OCI-LY1 (cell line): ENCODE results near the gene DTX1.

ENCODE experiments used
- H2AFZ ChIP-seq: fragments of 200-600 bp; sonication (generic), shearing (Covaris generic); 2 replicates; pipeline ENCODE4 v1.6.0; 2014; ENCODE audit warnings: antibody characterized with exemption, mild to moderate bottlenecking, low read length
- H3F3A ChIP-seq: fragments of 200-600 bp; sonication (generic), shearing (Covaris generic); 2 replicates; pipeline ENCODE4 v1.6.0; 2014; ENCODE audit warnings: mild to moderate bottlenecking, antibody characterized with exemption, low read length, moderate library complexity; ENCODE audit not compliant: insufficient read depth
- H3K27ac ChIP-seq: fragments of 200-600 bp; sonication (generic); 2 replicates; pipeline ENCODE4 v1.5.1; 2014; ENCODE audit warnings: low read length, mixed run types, mild to moderate bottlenecking, low read depth; ENCODE audit not compliant: poor library complexity, severe bottlenecking
- H3K27me3 ChIP-seq: fragments of 200-600 bp; sonication (generic); 2 replicates; pipeline ENCODE4 v1.6.0; 2014; ENCODE audit warnings: antibody characterized with exemption, mild to moderate bottlenecking, low read length, moderate library complexity; ENCODE audit not compliant: insufficient read depth
- H3K36me3 ChIP-seq: fragments of 200-600 bp; sonication (generic); 2 replicates; pipeline ENCODE4 v1.6.1; 2014; ENCODE audit warnings: mild to moderate bottlenecking, antibody characterized with exemption, low read length, moderate library complexity, mixed read lengths; ENCODE audit not compliant: insufficient read depth
- H3K4me1 ChIP-seq: fragments of 200-600 bp; sonication (generic); 2 replicates; pipeline ENCODE4 v1.5.1; 2014; ENCODE audit warnings: mild to moderate bottlenecking, low read length, moderate library complexity; ENCODE audit not compliant: insufficient read depth, severe bottlenecking
- H3K4me2 ChIP-seq: fragments of 200-600 bp; sonication (generic), shearing (Covaris generic); 2 replicates; pipeline ENCODE4 v1.6.1; 2014; ENCODE audit warnings: low read length
- H3K4me3 ChIP-seq: fragments of 200-600 bp; sonication (generic); 2 replicates; pipeline ENCODE4 v1.5.1; 2014; ENCODE audit warnings: low read length, low read depth, mild to moderate bottlenecking, mixed read lengths; ENCODE audit not compliant: poor library complexity, severe bottlenecking
- H3K79me2 ChIP-seq: fragments of 200-600 bp; shearing (Covaris generic); 2 replicates; pipeline ENCODE4 v1.6.1; 2016; ENCODE audit warnings: mixed run types, low read length, mixed read lengths; ENCODE audit not compliant: insufficient read depth
- H3K9ac ChIP-seq: fragments of 200-600 bp; sonication (generic), shearing (Covaris generic); 2 replicates; pipeline ENCODE4 v1.6.1; 2014; ENCODE audit warnings: mild to moderate bottlenecking, low read length, mixed read lengths
- H3K9me2 ChIP-seq: fragments of 200-600 bp; sonication (generic), shearing (Covaris generic); 2 replicates; pipeline ENCODE4 v1.6.1; 2014; ENCODE audit warnings: low read depth, mild to moderate bottlenecking, low read length, mixed read lengths
- H3K9me3 ChIP-seq: fragments of 200-600 bp; shearing (Covaris generic); 2 replicates; pipeline ENCODE4 v1.6.1; 2014; ENCODE audit warnings: low read length, mixed read lengths
- H4K20me1 ChIP-seq: fragments of 200-600 bp; sonication (generic), shearing (Covaris generic); 2 replicates; pipeline ENCODE4 v1.6.0; 2016; ENCODE audit warnings: mild to moderate bottlenecking, low read length; ENCODE audit not compliant: insufficient read depth
- CTCF ChIP-seq: fragments of 200-600 bp; sonication (generic), shearing (Covaris generic); IDR thresholded peaks from 2 replicates; pipeline ENCODE4 v1.5.1; 2017; ENCODE audit warnings: mild to moderate bottlenecking, antibody characterized with exemption, low read length, moderate library complexity, mixed read lengths
- EZH2 ChIP-seq: fragments of 200-600 bp; sonication (generic), shearing (Covaris generic); IDR thresholded peaks from 2 replicates; pipeline ENCODE4 v1.8.0; 2017; ENCODE audit warnings: borderline replicate concordance, mixed run types, mild to moderate bottlenecking, antibody characterized with exemption, low read length, moderate library complexity, mixed read lengths

Gene DTX1

GRCh38 chr12:113056631-113057488 is at the start of gene DTX1:
DTX1 (plus strand) TSS chr12:113056730; CDS start chr12:113058193, 1,463 bp downstream.
- Histone ChIP-seq H3K4me2 (peak within 1 kb of the TSS; percentile 97), H3K4me1 (peaks cover 73% of the 10 kb centered on the region), H4K20me1 (no peaks in the 10 kb centered on the region), H3K4me3 (peak within 1 kb of the TSS; percentile 73), H3K27me3 (no peaks in the 10 kb centered on the region), H2AFZ (no peak within 1 kb of the TSS), H3K36me3 (peaks cover 50% of the 10 kb centered on the region), H3K79me2 (peaks cover 60% of the 10 kb centered on the region), H3K9me2 (no peaks in the 10 kb centered on the region), H3F3A (peaks cover 1% of the 10 kb centered on the region), H3K27ac (peak within 1 kb of the TSS; percentile 99), H3K9ac (peak within 1 kb of the TSS; percentile 85), H3K9me3 (no peaks in the 10 kb centered on the region)
- TF ChIP-seq EZH2 = no peak
- TF ChIP-seq CTCF = no peak

GRCh38 chr12:113007166-113007565 is 49.4 kb upstream of the DTX1 start:
- no peaks in the 10 kb centered on the region for H3K79me2 ChIP-seq
- no peaks in the 10 kb centered on the region; the same call in 1 of the 2 replicates for H3K36me3 ChIP-seq
- H3K4me2 ChIP-seq = no peak overlapping the region
- H3K9me3 ChIP-seq = no peaks in the 10 kb centered on the region; the same call in 1 of the 2 replicates
- no peaks in the 10 kb centered on the region for H3K9me2 ChIP-seq
- no peak overlapping the region for H3K4me3 ChIP-seq
- H3K27me3 ChIP-seq = no peaks in the 10 kb centered on the region
- H3K9ac ChIP-seq = no peak overlapping the region
- TF ChIP-seq CTCF (no peak), EZH2 (no peak)
- H4K20me1 ChIP-seq = no peaks in the 10 kb centered on the region
- H3K4me1 ChIP-seq = no peaks in the 10 kb centered on the region
- H3K27ac ChIP-seq = no peak overlapping the region
- H2AFZ ChIP-seq = no peak overlapping the region
- H3F3A ChIP-seq = no peaks in the 10 kb centered on the region

GRCh38 chr12:113010701-113011100 is 45.8 kb upstream of the DTX1 start:
- Histone ChIP-seq H4K20me1 (no peaks in the 10 kb centered on the region), H2AFZ (no peak overlapping the region), H3F3A (no peaks in the 10 kb centered on the region), H3K4me2 (no peak overlapping the region), H3K4me3 (no peak overlapping the region), H3K36me3 (no peaks in the 10 kb centered on the region; the same call in 1 of the 2 replicates), H3K9me2 (no peaks in the 10 kb centered on the region), H3K79me2 (no peaks in the 10 kb centered on the region), H3K27me3 (no peaks in the 10 kb centered on the region), H3K9ac (no peak overlapping the region), H3K9me3 (no peaks in the 10 kb centered on the region; the same call in 1 of the 2 replicates), H3K27ac (no peak overlapping the region), H3K4me1 (no peaks in the 10 kb centered on the region)
- TF ChIP-seq EZH2 (no peak), CTCF (no peak)
